Measurements from ENCODE around the gene PTGS1. TPM values are rescaled to one million over a fixed set of nuclear protein-coding genes. Genes with fewer than 3 reads are reported as not detected.
"Not testable (repeated sequence)": the region's sequence is repeated elsewhere in the genome, so short reads cannot be mapped to it uniquely, and the experiment has no call there.

Gene PTGS1
- total and polyA plus RNA-seq, 8 donors, result 0.32 to 9.9 (median 0.99) TPM

DNA sequence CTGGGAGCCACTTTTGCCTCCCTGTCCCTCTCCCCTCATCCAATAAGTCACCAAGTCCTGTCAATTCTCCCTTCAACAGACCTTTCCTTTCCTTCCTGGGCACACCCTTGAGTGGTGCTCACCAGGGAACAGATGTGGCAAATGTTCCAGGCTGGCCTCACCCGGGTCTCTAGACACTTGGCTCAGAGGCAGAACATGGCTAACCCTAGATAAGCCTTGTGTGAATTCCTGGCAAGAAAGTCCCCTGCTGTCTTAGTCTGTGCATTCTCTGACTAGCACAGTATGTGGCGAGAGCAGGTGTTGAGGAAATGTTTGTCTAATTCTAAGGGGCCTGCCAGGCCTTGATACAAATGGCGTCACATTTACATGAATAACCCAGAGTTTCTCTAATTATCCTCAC, 41.2 kb upstream of the PTGS1 start:
- ATAC-seq (no peak), FAIRE-seq (no peak), DNase-seq (no peak)
- H3K4me1 ChIP-seq, result no peaks in the 10 kb centered on the region
- no peaks in the 10 kb centered on the region for H3K27me3 ChIP-seq
- WGBS, 2 donors, result 72 to 74% methylated on average over 3 of the region's 3 CpGs
- no peaks in the 10 kb centered on the region for H3K36me3 ChIP-seq
- H3K4me3 ChIP-seq, result no peak overlapping the region
- H3K9me3 ChIP-seq, result no peaks in the 10 kb centered on the region
- no peak overlapping the region for H3K27ac ChIP-seq
- TF ChIP-seq, protein P1, sequence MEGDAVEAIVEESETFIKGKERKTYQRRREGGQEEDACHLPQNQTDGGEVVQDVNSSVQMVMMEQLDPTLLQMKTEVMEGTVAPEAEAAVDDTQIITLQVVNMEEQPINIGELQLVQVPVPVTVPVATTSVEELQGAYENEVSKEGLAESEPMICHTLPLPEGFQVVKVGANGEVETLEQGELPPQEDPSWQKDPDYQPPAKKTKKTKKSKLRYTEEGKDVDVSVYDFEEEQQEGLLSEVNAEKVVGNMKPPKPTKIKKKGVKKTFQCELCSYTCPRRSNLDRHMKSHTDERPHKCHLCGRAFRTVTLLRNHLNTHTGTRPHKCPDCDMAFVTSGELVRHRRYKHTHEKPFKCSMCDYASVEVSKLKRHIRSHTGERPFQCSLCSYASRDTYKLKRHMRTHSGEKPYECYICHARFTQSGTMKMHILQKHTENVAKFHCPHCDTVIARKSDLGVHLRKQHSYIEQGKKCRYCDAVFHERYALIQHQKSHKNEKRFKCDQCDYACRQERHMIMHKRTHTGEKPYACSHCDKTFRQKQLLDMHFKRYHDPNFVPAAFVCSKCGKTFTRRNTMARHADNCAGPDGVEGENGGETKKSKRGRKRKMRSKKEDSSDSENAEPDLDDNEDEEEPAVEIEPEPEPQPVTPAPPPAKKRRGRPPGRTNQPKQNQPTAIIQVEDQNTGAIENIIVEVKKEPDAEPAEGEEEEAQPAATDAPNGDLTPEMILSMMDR (IDR thresholded peaks at IDR 0.05), result no peak
- intact Hi-C loops (cut with DNase I), result no loop called here

GRCh38 chr9:122330466-122330865, 40.4 kb upstream of the PTGS1 start:
- FAIRE-seq; H3K27me3 ChIP-seq; intact Hi-C loops (cut with DNase I); H3K9me3 ChIP-seq; DNase-seq; H3K36me3 ChIP-seq; H3K27ac ChIP-seq; H3K4me1 ChIP-seq; H3K4me3 ChIP-seq; ATAC-seq: not testable (repeated sequence)
- WGBS, 2 donors, result 91 to 95% methylated on average over 6 of the region's 6 CpGs

GRCh38 chr9:122331523-122331927, 39.3 kb upstream of the PTGS1 start:
- WGBS, 2 donors, result 90 to 95% methylated on average over 3 of the region's 3 CpGs
- FAIRE-seq (no peak), DNase-seq (no peak), ATAC-seq (no peak)
- TF ChIP-seq, protein P1 (IDR thresholded peaks at IDR 0.05), result no peak
- Histone ChIP-seq H3K27ac (no peak overlapping the region), H3K36me3 (no peaks in the 10 kb centered on the region), H3K4me1 (no peaks in the 10 kb centered on the region), H3K4me3 (no peak overlapping the region), H3K9me3 (no peaks in the 10 kb centered on the region), H3K27me3 (no peaks in the 10 kb centered on the region)
- intact Hi-C loops (cut with DNase I), result no loop called here

DNA sequence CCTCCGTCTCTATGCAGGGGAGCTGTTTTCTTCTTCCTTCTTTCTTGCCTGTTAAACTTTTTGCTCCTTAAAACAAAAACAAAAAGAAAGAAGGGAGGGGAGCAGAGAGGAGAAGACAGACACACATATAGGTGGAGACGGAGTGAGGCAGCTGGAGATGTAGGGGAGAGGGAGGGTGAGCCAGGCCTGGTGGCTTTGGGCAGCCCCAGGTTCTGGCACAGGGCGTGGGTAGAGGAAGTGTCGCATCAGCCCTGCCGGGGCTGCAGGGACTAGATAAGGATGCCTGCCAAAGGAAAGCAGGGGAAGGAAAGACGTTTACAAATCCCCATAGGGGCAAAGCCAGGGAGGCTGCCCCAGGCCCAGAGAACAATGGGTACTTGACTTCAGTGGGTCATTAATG, 38.7 kb upstream of the PTGS1 start:
- DNase-seq (no peak), FAIRE-seq (no peak), ATAC-seq (no peak)
- H3K4me1 ChIP-seq, result no peaks in the 10 kb centered on the region
- H3K36me3 ChIP-seq, result no peaks in the 10 kb centered on the region
- H3K27ac ChIP-seq, result no peak overlapping the region
- no peaks in the 10 kb centered on the region for H3K9me3 ChIP-seq
- no peaks in the 10 kb centered on the region for H3K27me3 ChIP-seq
- TF ChIP-seq, protein P1 (IDR thresholded peaks at IDR 0.05), result no peak
- intact Hi-C loops (cut with DNase I), result no loop called here
- WGBS, 2 donors, result 61 to 69% methylated on average over 6 of the region's 6 CpGs
- H3K4me3 ChIP-seq, result no peak overlapping the region

DNA sequence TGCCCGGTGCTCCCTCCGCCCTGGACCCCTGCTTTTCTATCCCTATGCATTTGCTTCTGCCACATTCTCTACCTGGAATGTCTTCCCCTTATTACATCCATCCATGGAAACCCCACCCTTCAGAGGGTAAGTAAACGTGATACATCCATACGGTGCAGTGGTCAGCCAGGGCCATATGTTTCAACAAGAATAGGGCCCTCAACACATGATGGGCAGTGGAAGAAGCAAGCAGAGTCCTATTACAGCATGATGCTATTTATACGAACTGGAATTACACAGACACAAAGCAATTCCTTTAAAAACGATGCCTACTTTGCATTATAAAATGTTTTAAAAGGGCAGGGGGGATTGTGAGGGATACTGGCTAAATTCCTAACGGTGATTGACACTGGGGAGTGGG, 38.2 kb upstream of the PTGS1 start:
- H3K27ac ChIP-seq, result no peak overlapping the region
- no peaks in the 10 kb centered on the region for H3K36me3 ChIP-seq
- ATAC-seq (no peak), FAIRE-seq (no peak), DNase-seq (no peak)
- H3K27me3 ChIP-seq, result no peaks in the 10 kb centered on the region
- intact Hi-C loops (cut with DNase I), result no loop called here
- WGBS, 2 donors, result 64 to 71% methylated on average over 7 of the region's 7 CpGs
- no peaks in the 10 kb centered on the region for H3K4me1 ChIP-seq
- no peaks in the 10 kb centered on the region for H3K9me3 ChIP-seq
- TF ChIP-seq, protein P1 (IDR thresholded peaks at IDR 0.05), result no peak
- H3K4me3 ChIP-seq, result no peak overlapping the region
